Hematopoietic multipotent progenitor cell treated with erythropoietin and hydrocortisone succinate and interleukin-3 and kit ligand, for 4 days (in vitro differentiated cells): ENCODE measurements around the gene UBE2G2.

Experiments
- DNase-seq: peaks from one replicate; pipeline ENCODE4 v3.0.0-alpha.2; 2015

UBE2G2 gene

DNA sequence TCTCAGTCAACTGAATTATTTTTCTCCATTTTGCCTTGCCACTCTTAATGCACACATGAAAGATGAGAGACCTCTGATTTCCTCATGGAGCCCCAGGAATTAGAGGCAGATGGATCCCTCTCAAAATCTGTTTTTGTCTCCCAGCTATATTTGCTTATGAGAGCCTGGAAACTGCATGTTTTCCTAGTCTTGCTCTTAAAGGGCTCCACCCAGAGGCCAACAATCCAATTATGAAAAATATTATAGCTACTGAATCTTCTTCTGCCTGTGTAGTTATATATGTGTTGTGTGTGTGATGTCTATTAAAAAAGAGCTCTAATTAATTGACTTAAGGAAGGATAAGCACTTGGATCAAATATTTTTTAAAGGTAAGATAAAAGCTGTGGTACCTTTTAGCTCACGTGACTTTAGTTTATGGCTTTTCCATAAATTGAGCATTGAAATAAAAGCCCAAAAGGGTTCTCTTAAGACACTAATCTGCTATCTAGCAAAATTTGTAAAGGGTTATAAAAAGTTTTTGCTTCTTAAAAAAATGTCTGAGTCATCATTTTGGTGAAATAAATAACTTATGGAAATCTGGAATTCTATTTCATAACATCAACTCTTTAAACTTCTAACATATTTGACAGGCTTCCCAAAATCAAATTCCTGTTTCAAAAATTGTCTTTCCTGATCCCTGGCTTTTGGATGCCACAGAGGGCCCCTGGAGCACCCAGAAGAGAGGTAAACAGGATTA lies 59.0 kb downstream of the UBE2G2 start:
- peak; percentile 41 for DNase-seq

DNA sequence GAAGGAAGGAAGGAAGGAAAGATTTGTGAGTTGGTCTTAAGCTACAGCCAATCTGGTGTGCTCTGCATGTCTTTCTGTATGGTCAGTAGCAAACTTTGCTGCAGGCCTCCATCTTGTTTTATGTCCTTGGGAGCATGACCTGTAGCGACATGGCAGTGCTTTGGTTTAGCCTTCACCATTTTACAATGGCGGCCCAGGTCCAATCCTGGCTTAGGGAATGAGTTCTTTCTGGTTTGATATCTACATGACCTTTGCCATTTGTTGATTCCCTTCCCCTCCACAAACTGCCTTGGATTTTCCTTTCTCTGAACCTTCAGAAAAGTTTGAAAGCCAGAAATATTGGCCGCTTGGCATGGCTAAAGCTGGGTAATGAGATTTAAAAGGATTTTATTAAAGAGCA lies 59.7 kb downstream of the UBE2G2 start:
- DNase-seq = no peak

- no peak for DNase-seq
Measured at GRCh38 chr21:44740742-44741141, 60.9 kb downstream of the UBE2G2 start.

DNA sequence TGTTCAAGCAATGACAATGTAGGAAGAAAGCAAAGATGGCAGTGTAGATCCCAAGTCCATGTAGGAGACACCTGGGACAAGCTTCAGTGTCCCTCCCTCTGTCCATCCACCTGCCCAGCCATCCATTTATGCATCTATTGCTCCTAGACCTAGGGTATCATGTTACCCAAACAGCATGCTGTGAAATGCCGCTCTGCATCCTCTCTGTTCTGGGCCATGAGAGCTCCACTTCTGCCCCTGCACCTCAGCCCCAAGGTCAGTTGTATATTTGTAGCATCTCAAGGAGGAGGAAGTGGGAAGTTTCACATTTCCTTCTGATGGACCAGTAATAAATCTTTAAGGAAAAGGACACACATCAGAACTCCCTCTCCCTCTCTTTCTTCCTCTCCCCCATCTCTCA lies 62.3 kb downstream of the UBE2G2 start:
- no peak for DNase-seq

DNA sequence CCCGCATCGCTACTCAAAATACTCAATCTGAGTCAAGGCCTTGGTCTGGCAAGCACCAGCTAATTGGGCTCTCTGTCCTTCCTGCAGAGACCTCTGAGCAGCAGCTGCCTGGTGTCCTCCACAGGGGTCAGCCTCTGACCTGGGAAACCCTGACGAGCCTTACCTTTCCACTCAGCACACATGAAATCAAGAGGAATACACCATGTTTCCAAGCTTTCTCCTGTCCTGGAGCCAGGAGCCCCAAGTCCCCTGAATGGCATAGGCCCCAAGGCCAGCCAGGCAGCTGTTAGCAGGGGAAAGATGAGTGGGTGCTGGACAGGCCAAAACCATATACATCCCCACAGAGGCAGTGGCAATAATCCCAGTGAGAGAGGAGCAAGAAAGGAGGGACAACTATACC lies 63.0 kb downstream of the UBE2G2 start:
- no peak for DNase-seq

GRCh38 chr21:44737706-44738354 lies 63.8 kb downstream of the UBE2G2 start:
- DNase-seq = peak; percentile 29

DNA sequence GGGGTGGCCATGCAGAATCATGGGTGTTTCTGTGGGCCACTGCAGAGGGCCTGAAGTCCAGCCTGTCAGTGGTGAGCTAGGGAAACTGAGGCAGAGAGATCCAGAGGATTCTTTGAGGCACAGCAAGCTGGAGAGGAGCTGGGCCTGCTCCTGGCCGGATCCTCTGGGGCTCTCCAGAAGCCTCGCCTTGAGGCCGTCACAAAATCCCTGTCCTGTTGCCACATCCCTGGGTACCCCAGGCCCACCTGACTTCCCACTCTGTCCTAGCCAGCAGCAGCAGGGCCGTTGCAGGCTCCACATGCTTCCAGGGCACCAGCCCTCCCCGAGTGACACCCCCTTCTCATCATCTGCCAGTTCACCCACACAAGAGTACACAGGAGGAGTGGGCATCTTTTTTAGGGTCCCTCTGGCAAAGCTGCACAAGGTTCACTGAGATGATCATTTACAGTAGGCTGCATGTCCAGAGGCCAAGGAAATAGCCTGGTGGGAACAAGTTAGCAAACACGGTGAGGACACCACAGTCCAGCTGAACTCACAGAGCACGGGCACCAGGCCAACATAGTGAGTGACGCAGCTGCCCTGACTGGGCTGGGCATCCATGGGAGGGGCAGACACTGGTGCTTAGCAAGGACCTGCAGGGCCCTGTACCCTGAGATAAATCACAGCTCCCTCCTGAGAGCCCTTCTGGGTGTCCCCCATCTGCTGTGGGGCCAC lies 65.2 kb downstream of the UBE2G2 start:
- no peak for DNase-seq

DNA sequence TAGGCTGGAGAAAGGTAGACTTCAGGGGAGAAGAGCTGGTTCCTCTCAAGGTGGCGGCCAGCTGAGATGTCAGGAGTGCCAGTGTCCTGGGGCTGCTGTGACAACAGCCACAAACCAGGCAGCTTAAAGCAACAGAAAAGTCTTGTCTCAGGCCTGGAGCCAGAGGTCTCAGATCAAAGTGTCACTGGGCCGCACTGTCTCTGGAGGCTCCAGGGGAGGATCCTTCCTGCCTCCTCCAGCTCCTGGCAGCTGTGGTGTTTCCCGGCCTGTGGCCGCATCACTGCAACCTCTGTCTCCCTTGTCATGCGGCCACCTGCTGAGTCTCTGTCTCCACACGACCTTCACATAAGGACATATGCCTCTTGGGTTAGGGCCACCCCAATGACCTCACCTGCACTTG lies 65.8 kb downstream of the UBE2G2 start:
- no peak for DNase-seq

DNA sequence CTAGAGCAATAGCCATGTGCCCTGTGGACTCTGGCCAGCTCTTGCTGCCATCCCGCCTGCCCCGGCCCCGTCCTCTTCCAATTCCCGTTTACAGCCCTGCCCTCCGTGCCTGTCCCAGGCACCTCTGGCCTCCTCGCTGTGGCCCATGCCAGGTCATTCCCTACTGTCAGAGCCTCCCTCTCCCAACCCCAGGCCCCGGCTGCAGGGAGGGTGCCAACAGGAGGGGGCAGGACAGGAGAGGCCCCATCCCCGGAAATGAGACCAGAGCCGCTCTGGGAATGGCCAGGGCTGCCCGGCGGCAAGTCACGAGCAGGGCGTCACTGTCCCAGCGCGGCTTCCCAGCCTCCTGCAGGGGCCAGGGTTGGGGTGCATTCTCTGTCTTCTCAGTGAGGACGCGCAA lies 66.8 kb downstream of the UBE2G2 start:
- DNase-seq = no peak

DNA sequence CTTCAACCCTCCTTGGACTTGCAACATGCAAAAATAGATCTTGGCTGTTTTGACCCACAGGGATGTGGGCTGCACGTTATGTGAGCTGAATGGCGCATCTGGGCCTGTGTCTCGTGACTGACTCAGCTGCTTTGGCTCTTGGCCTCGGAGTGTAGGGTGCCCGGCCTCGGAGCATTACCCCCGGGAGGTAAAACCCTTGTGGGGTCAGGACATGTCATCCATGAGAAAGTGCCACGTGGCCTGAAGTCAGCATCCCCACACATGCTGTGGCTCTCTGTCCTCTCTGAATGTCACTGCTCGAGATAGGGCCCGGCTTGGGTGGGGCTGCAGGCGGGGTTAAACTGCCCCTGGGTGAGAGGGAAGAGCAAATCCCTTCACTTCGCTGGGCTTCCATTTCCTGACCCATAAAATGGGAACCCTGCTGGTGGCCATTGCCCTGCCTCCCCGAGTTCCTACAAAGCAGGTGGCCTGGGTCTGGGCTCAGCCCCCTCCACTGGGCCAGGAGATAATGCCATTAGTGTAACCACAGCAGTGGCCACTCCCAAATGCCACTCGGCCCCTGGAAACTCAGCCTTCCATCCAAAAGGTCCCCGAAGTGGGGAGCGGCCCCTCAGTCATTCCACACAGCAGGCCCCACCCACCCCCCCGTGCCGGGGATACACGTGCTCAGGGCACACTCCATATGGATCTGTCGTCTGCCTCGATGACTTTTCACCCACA lies 67.4 kb downstream of the UBE2G2 start:
- no peak for DNase-seq

- no peak for DNase-seq
Measured at GRCh38 chr21:44732956-44733355, 68.7 kb downstream of the UBE2G2 start.

GRCh38 chr21:44732263-44732662 lies 69.4 kb downstream of the UBE2G2 start:
- DNase-seq = no peak

- no peak for DNase-seq
Measured at GRCh38 chr21:44730951-44731579, 70.6 kb downstream of the UBE2G2 start.

DNA sequence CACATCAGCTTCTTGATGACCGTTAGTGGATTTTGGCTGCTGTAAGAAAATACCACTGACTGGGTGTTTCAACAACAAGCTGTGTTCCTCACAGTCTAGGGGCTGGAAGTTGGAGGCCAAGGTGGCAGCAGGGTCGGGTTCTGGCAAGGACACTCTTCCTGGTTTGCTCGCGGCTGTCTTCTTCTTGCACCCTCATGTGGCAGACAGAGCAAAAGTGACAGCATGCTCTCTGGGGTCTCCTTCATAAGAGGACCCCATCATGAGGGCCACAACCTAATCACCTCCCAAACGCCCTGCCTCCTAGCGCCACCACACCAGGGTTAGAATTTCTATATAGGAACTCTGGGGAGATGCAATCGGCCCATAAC lies 71.6 kb downstream of the UBE2G2 start:
- DNase-seq = no peak

DNA sequence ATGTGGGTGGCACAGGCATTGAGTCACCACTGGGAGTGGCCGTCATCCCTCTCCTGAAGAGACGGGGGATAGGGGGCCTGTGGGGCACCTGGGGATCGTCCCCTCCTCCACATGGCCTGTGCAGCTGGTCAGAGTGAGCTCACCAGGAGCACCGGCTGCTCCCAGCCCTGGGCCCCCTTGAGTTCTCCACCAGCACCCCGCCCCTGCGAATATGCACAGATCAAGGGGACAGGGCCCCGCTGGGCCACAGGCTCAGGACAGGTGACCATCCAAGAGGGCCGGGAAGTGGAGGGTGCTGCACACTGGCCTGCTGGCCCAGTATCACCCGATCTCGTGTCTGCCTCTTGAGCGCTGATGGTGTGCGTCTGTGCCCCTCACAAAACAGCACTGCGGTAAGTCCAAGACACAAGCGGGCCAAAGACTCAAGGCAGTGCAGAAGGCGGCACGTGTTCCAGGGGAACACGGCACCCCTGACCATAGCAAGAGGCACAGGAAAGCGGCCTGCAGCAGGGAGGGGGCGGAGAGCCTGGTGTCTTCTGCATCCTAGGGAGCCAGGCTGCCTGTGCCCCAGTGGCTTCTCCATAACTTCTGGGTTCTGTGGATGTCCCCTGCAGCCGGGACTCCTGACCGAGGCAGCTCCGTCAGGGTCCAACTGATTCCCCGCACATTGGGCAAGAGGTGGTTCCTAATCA lies 72.1 kb downstream of the UBE2G2 start:
- no peak for DNase-seq

DNA sequence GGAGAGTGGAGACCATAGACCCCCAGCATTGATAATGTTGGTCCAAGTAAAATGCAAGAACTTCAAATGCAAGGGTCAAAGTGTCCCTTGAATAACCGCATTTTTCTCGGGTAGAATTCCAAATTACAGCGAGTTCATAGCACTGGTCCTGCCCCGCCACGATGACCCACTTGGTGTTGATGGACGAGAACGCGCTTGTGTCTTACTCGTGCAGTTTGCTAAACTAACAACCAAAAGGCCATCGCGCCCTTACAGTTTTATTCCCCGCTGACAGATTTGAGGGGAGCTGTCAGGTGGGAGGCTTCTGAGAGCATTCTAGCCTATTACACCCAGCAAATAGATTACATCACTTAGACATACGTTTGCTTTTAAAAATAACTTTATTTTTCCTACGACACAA lies 72.9 kb downstream of the UBE2G2 start:
- no peak for DNase-seq

GRCh38 chr21:44727757-44728156 lies 73.9 kb downstream of the UBE2G2 start:
- DNase-seq = no peak

- DNase-seq = no peak
Measured at GRCh38 chr21:44727321-44727720, 74.3 kb downstream of the UBE2G2 start.

GRCh38 chr21:44726826-44727225 lies 74.8 kb downstream of the UBE2G2 start:
- no peak for DNase-seq

GRCh38 chr21:44724926-44725325 lies 76.7 kb downstream of the UBE2G2 start:
- DNase-seq = no peak

DNA sequence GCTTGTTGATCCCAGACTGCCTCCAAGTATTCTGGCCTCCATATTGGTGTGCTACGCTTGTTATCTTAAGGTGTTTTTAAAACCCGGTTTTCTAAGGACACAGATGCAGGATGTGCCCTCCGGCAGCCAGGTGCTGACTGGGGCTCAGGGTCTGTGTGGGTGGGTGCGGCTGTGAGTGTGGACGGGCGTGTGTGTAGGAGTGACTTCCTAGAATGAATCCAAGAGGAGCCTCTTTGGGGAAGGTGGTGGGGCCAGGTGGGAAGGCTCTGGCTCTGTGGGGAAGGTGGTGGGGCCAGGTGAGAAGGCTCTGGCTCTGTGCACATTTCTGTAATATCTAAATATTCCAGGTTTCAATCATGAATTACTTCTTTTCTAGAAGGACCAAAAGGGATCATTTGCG lies 77.4 kb downstream of the UBE2G2 start:
- no peak for DNase-seq
